SK-N-SH (cell line): Measurements from ENCODE around the gene THAP6. TPM values are rescaled to one million over a fixed set of nuclear protein-coding genes. Genes with fewer than 3 reads are reported as not detected.

ENCODE experiments used
- CTCF ChIA-PET: fragments of 300-600, 350-600 bp; formaldehyde crosslinking; extraction: SDS; loops from one replicate; lab custom pipeline; 2021; lab: Yijun Ruan, JAX
- POLR2A ChIA-PET: fragments of 350-600 bp; sonication (Branson Sonifier 250); formaldehyde crosslinking; extraction: SDS; loops from one replicate; lab custom pipeline; 2020; ENCODE audit warnings: antibody characterized with exemption, inconsistent platforms; lab: Yijun Ruan, JAX
- DNase-seq: peaks from one replicate; pipeline ENCODE4 v3.0.0; 2012
- H2AFZ ChIP-seq: fragments of 200-600 bp; sonication (generic); 2 replicates; pipeline ENCODE4 v1.8.1; 2016; ENCODE audit warnings: antibody characterized with exemption, mild to moderate bottlenecking, low read depth
- H3F3A ChIP-seq: fragments of 200-600 bp; sonication (generic); replicated peaks from 2 replicates; pipeline ENCODE3; 2016; ENCODE audit warnings: antibody characterized with exemption, mild to moderate bottlenecking; ENCODE audit not compliant: insufficient read depth
- H3K27ac ChIP-seq, 2 experiments: fragments of 200-500 bp in 1 of 2; fragments of 200-600 bp in 1 of 2; sonication (Bioruptor generic) in 1 of 2; sonication (generic), shearing (Covaris generic) in 1 of 2; 2 replicates each; pipeline versions ENCODE4 v1.5.1 to v1.6.1; 2014 to 2016; ENCODE audit warnings: low read depth in 2 of 2, inconsistent platforms in 1 of 2, low read length in 1 of 2, mild to moderate bottlenecking in 1 of 2, mixed read lengths in 1 of 2
- H3K27me3 ChIP-seq: fragments of 200-600 bp; sonication (generic), shearing (Covaris generic); 2 replicates; pipeline ENCODE4 v1.6.1; 2016; ENCODE audit warnings: mixed run types; ENCODE audit not compliant: insufficient read depth
- H3K36me3 ChIP-seq, 2 experiments: fragments of 200-500 bp in 1 of 2; fragments of 200-600 bp in 1 of 2; sonication (Bioruptor generic) in 1 of 2; sonication (generic) in 1 of 2; replicated peaks in 1 of 2; 2 replicates each; pipeline versions ENCODE3 to v1.5.1; 2014 to 2016; ENCODE audit warnings: low read length in 1 of 2, mild to moderate bottlenecking in 1 of 2; ENCODE audit not compliant: insufficient read depth in 2 of 2, control insufficient read depth in 1 of 2
- H3K4me1 ChIP-seq, 2 experiments: fragments of 200-500 bp in 1 of 2; fragments of 200-600 bp in 1 of 2; sonication (Bioruptor generic) in 1 of 2; sonication (generic), shearing (Covaris generic) in 1 of 2; 2 replicates each; pipeline versions ENCODE4 v1.5.1 to v1.6.1; 2014 to 2016; ENCODE audit warnings: low read depth in 1 of 2, low read length in 1 of 2, mixed run types in 1 of 2; ENCODE audit not compliant: insufficient read depth in 2 of 2, control insufficient read depth in 1 of 2
- H3K4me2 ChIP-seq: fragments of 200-600 bp; sonication (generic), shearing (Covaris generic); 2 replicates; pipeline ENCODE4 v1.6.1; 2017; ENCODE audit warnings: mixed run types
- H3K4me3 ChIP-seq, 2 experiments: fragments of 200-500 bp in 1 of 2; fragments of 200-600 bp in 1 of 2; sonication (Bioruptor generic) in 1 of 2; sonication (generic), shearing (Covaris generic) in 1 of 2; 2 replicates each; pipeline versions ENCODE4 v1.5.1 to v1.8.1; 2014 to 2016; ENCODE audit warnings: low read depth in 2 of 2, inconsistent platforms in 1 of 2, low read length in 1 of 2, mild to moderate bottlenecking in 1 of 2, mixed read lengths in 1 of 2, moderate library complexity in 1 of 2
- H3K79me2 ChIP-seq: fragments of 200-600 bp; sonication (generic); 2 replicates; pipeline ENCODE4 v1.8.1; 2017; ENCODE audit warnings: mild to moderate bottlenecking; ENCODE audit not compliant: insufficient read depth
- H3K9ac ChIP-seq: fragments of 200-600 bp; sonication (generic); 2 replicates; pipeline ENCODE4 v1.6.1; 2017; ENCODE audit warnings: mixed run types
- H3K9me2 ChIP-seq: fragments of 200-600 bp; sonication (generic); 2 replicates; pipeline ENCODE4 v1.6.1; 2017; ENCODE audit warnings: mixed run types
- H3K9me3 ChIP-seq: fragments of 200-600 bp; sonication (generic); 2 replicates; pipeline ENCODE4 v1.6.1; 2017; ENCODE audit warnings: mixed run types, mild to moderate bottlenecking, moderate library complexity
- H4K20me1 ChIP-seq: fragments of 200-600 bp; sonication (generic); 2 replicates; pipeline ENCODE4 v1.6.1; 2017; ENCODE audit warnings: mild to moderate bottlenecking, mixed run types; ENCODE audit not compliant: insufficient read depth
- CHD2 ChIP-seq: fragments of 150-350 bp; IDR thresholded peaks from 2 replicates; pipeline ENCODE4 v1.6.1; 2018; ENCODE audit warnings: low read length; ENCODE audit not compliant: partially characterized antibody
- ELF1 ChIP-seq: IDR thresholded peaks from 2 replicates; pipeline ENCODE4 v1.4.0; 2012
- FOSL2 ChIP-seq: IDR thresholded peaks from 2 replicates; pipeline ENCODE4 v1.4.0; 2012; ENCODE audit warnings: low read depth, mild to moderate bottlenecking, moderate library complexity, borderline replicate concordance
- FOXM1 ChIP-seq: IDR thresholded peaks from 2 replicates; pipeline ENCODE4 v1.4.0; 2012; ENCODE audit warnings: low read depth, mild to moderate bottlenecking
- GABPA ChIP-seq: IDR thresholded peaks from 2 replicates; pipeline ENCODE4 v1.4.0; 2012; ENCODE audit warnings: low read depth, mild to moderate bottlenecking
- NFIC ChIP-seq: IDR thresholded peaks from 2 replicates; pipeline ENCODE4 v1.4.0; 2012; ENCODE audit warnings: borderline replicate concordance
- REST ChIP-seq: IDR thresholded peaks from 2 replicates; pipeline ENCODE4 v1.6.1; 2012; ENCODE audit warnings: mild to moderate bottlenecking, low read depth, low read length, moderate library complexity
- RFX5 ChIP-seq: IDR thresholded peaks from 2 replicates; pipeline ENCODE4 v1.6.1; 2012; ENCODE audit warnings: mild to moderate bottlenecking, improper control_type of control experiment, low read length
- RXRA ChIP-seq: IDR thresholded peaks from 2 replicates; pipeline ENCODE4 v1.4.0; 2012; ENCODE audit warnings: low read depth, mild to moderate bottlenecking, borderline replicate concordance
- SIN3A ChIP-seq: IDR thresholded peaks from 2 replicates; pipeline ENCODE4 v1.6.1; 2012; ENCODE audit warnings: low read depth, mild to moderate bottlenecking, low read length, moderate library complexity, borderline replicate concordance
- TAF1 ChIP-seq: IDR thresholded peaks from 2 replicates; pipeline ENCODE4 v1.6.1; 2012; ENCODE audit warnings: low read depth, mild to moderate bottlenecking, low read length, moderate library complexity, borderline replicate concordance
- TEAD4 ChIP-seq: IDR thresholded peaks from 2 replicates; pipeline ENCODE4 v1.4.0; 2012; ENCODE audit warnings: mild to moderate bottlenecking, borderline replicate concordance; ENCODE audit not compliant: insufficient read depth
- USF2 ChIP-seq: fragments of 150-350 bp; IDR thresholded peaks from 2 replicates; pipeline ENCODE4 v1.6.1; 2017; ENCODE audit warnings: antibody characterized with exemption, low read length, low read depth, borderline replicate concordance
- YY1 ChIP-seq: IDR thresholded peaks from 2 replicates; pipeline ENCODE4 v1.4.0; 2012; ENCODE audit warnings: low read depth, mild to moderate bottlenecking
- WGBS: methylation state at CpG from one replicate; pipeline ENCODE4 v1.1.6; 2017; ENCODE audit warnings: low lambda C conversion rate; 5-methylcytosine and 5-hydroxymethylcytosine counted together
- polyA plus RNA-seq, 3 experiments: library from polyadenylated mRNA; depleted of rRNA; stranded (reverse); fragments of >200 nt; gene quantifications; 2 replicates each; pipeline ENCODE4 v1.2.3, GENCODE V29; 2012
- TF ChIP-seq, protein P1 (sequence below): IDR thresholded peaks from 2 replicates; pipeline ENCODE4 v1.4.0; 2012; ENCODE audit warnings: low read depth, borderline replicate concordance
- TF ChIP-seq, protein P2 (sequence below): IDR thresholded peaks from 2 replicates; pipeline ENCODE4; 2012

THAP6 gene
- polyA plus RNA-seq, 1 of the 3 experiments (the other 2 are of a cell fraction): 6.9 TPM

- Histone ChIP-seq H3K9ac (no peak overlapping the region), H3K27ac (no peak overlapping the region), H3K9me3 (peaks cover 5% of the 10 kb centered on the region; the same call in 1 of the 2 replicates)
- no peak for DNase-seq
- no peak for TF ChIP-seq TEAD4
- no peak for TF ChIP-seq ELF1
- TF ChIP-seq, protein P1, sequence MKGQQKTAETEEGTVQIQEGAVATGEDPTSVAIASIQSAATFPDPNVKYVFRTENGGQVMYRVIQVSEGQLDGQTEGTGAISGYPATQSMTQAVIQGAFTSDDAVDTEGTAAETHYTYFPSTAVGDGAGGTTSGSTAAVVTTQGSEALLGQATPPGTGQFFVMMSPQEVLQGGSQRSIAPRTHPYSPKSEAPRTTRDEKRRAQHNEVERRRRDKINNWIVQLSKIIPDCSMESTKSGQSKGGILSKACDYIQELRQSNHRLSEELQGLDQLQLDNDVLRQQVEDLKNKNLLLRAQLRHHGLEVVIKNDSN: no peak
- no peak for TF ChIP-seq GABPA
- TF ChIP-seq FOSL2: no peak
- no peak for TF ChIP-seq SIN3A
- TF ChIP-seq, protein P2, sequence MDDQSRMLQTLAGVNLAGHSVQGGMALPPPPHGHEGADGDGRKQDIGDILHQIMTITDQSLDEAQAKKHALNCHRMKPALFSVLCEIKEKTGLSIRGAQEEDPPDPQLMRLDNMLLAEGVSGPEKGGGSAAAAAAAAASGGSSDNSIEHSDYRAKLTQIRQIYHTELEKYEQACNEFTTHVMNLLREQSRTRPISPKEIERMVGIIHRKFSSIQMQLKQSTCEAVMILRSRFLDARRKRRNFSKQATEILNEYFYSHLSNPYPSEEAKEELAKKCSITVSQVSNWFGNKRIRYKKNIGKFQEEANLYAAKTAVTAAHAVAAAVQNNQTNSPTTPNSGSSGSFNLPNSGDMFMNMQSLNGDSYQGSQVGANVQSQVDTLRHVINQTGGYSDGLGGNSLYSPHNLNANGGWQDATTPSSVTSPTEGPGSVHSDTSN: no peak
- no peak for TF ChIP-seq CHD2
- TF ChIP-seq TAF1: no peak
- TF ChIP-seq RXRA: no peak
- TF ChIP-seq NFIC: no peak
- TF ChIP-seq USF2: no peak
- TF ChIP-seq RFX5: no peak
- no peak for TF ChIP-seq YY1
- TF ChIP-seq FOXM1: no peak
- no peak for TF ChIP-seq REST
- TF ChIP-seq, all 33 proteins: peak for 0
- Histone ChIP-seq H4K20me1 (no peaks in the 10 kb centered on the region), H2AFZ (no peak overlapping the region), H3K9me2 (no peaks in the 10 kb centered on the region; the same call in 1 of the 2 replicates), H3F3A (peaks cover 17% of the 10 kb centered on the region), H3K79me2 (peaks cover 20% of the 10 kb centered on the region), H3K4me2 (no peak overlapping the region), H3K4me3 (no peak overlapping the region), H3K4me1 (peaks cover 2 to 7% of the 10 kb centered on the region in 2 experiments; a peak in 3 of 4 replicates), H3K36me3 (peaks cover 44 to 51% of the 10 kb centered on the region in 2 experiments), H3K27me3 (no peaks in the 10 kb centered on the region)
- 94% methylated on average over 2 of the region's 2 CpGs for WGBS
- CTCF ChIA-PET: no interaction called here
- POLR2A ChIA-PET: no interaction called here
Observed at GRCh38 chr4:75495476-75495875, 18.8 kb upstream of the THAP6 start.
